ENCODE results near the gene COQ5.
A peak's percentile ranks its signal among the peaks of the same experiment; 100 is the strongest.

Gene COQ5

DNA sequence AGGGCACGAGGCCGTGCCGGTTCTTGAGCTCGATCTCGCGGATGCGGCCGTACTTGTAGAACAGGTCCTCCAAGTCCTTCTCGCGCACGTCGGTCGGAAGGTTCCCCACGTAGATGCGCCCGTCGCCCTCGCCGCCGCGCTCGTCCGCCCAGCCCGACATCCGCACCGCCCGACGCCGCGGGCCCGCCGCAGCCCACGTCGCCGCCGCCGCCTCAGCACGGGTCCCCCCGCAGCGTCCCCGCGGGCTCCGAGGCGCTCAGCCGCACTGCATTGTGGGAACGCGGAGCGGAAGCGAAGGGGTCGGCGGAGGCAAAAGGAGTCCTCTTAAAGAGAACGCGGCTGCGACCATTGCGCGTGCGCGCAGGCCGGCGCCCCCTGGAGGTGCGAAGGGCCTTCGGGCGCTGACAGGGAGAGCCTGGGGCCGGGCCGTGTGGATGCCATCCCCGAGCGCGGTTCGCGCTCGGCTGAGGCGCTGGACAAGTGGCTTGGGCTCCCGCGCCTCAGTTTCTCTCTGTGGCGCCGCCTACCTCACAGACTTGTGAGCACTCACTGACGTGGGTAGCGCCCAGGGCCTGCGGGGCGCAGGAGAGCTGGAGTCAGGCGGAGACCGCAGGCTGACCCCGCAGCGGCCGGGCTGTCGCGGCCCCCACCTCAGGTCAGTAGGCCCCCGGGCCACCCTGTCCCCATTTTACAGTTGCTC is 59.4 kb downstream of the COQ5 start, which contains the start of gene SRSF9:
TSS of gene SRSF9 (minus strand) at position 299 of the 700 bp plus-strand sequence. CDS start at position 160, 139 bp downstream.
- Histone ChIP-seq H3K27me3 (ENCODE audit: insufficient read depth, poor library complexity, severe bottlenecking) (no peaks in the 10 kb centered on the region), H3K36me3 (ENCODE audit: low read depth) (peaks cover 31% of the 10 kb centered on the region), H3K27ac (ENCODE audit: poor library complexity, severe bottlenecking) (peak within 1 kb of the TSS; percentile 88), H3K4me3 (ENCODE audit: severe bottlenecking) (peak within 1 kb of the TSS; percentile 99), H3K4me1 (ENCODE audit: insufficient read depth, poor library complexity, severe bottlenecking) (peaks cover 17% of the 10 kb centered on the region), H3K9me3 (ENCODE audit: severe bottlenecking) (no peaks in the 10 kb centered on the region)
- ATAC-seq (ENCODE audit: low read depth), result peak; percentile 77
- peak; percentile 94 for TF ChIP-seq CTCF (IDR thresholded peaks at IDR 0.05; ENCODE audit: poor library complexity, severe bottlenecking)
- peak; percentile 90 for DNase-seq (ENCODE audit: low spot score)

DNA sequence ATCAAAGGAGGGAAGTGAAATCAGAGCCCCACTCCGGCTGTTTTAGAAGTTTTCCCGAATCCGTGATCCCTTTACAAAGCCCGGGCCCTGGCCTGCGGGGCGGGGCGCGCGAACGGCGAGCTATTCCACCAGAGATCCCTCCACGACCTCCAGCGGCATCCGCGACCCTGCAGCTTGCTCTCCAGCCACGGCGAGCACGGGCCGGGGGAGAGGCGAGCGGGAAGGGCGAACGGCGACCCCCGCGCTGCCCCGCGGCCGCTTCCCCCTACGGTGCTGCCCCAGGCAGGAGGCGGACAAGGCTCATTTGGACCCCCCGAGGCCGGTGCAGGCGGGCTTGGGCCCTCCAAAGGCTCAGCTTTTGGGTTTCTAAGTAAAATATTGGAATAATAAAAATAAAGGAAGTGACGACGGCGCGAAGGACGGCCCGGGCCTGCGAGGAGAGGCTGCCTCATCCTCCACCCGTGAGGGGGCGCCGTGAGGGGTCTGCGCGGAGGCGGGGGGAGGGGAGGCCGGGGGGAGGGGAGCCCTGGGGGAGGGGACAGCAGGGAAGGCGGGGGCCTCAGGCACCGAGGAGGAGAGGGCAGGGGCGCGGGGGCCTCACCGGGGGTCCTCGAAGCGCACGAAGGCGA is 60.0 kb downstream of the COQ5 start:
- ATAC-seq (ENCODE audit: low read depth), result peak; percentile 4; the same call in 2 of the 3 replicates
- no peak for DNase-seq (ENCODE audit: low spot score)

GRCh38 chr12:120468325-120468820 is 60.6 kb downstream of the COQ5 start:
- Histone ChIP-seq H3K36me3 (ENCODE audit: low read depth) (peaks cover 43% of the 10 kb centered on the region), H3K4me1 (ENCODE audit: insufficient read depth, poor library complexity, severe bottlenecking) (peaks cover 8% of the 10 kb centered on the region), H3K27ac (ENCODE audit: poor library complexity, severe bottlenecking) (peak overlapping the region; percentile 88), H3K4me3 (ENCODE audit: severe bottlenecking) (peak overlapping the region; percentile 99), H3K27me3 (ENCODE audit: insufficient read depth, poor library complexity, severe bottlenecking) (no peaks in the 10 kb centered on the region), H3K9me3 (ENCODE audit: severe bottlenecking) (no peaks in the 10 kb centered on the region)
- DNase-seq (ENCODE audit: low spot score) (no peak), ATAC-seq (ENCODE audit: low read depth) (peak; percentile 43)
- no peak for TF ChIP-seq CTCF (IDR thresholded peaks at IDR 0.05; ENCODE audit: poor library complexity, severe bottlenecking)

More for the DNA sequence above, 60.0 kb downstream of the COQ5 start:
- H3K4me3 ChIP-seq (ENCODE audit: severe bottlenecking), result peak overlapping the region; percentile 99
- no peak for TF ChIP-seq CTCF (IDR thresholded peaks at IDR 0.05; ENCODE audit: poor library complexity, severe bottlenecking)
- H3K9me3 ChIP-seq (ENCODE audit: severe bottlenecking), result no peaks in the 10 kb centered on the region
- H3K36me3 ChIP-seq (ENCODE audit: low read depth), result peaks cover 38% of the 10 kb centered on the region
- H3K27me3 ChIP-seq (ENCODE audit: insufficient read depth, poor library complexity, severe bottlenecking), result no peaks in the 10 kb centered on the region
- peaks cover 12% of the 10 kb centered on the region for H3K4me1 ChIP-seq (ENCODE audit: insufficient read depth, poor library complexity, severe bottlenecking)
- peak overlapping the region; percentile 88 for H3K27ac ChIP-seq (ENCODE audit: poor library complexity, severe bottlenecking)

DNA sequence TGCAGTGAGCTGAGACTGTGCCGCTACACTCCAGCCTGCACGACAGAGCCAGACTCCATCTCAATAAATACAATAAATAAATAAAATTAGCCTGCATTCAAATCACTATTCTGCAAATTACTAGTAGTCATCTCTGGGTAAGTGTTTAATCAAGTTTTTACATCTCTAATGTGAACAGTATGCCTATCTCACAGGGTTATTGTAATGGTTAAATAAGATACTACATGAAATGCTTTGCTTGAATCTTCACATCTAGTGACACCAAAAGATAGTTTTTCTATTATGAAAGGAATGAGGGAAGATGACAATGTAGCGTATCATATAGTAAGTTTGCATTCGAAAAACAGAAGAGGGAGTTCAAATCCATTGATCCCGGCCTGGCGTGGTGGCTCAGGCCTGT is 61.5 kb downstream of the COQ5 start:
- no peaks in the 10 kb centered on the region for H3K9me3 ChIP-seq (ENCODE audit: severe bottlenecking)
- H3K4me3 ChIP-seq (ENCODE audit: severe bottlenecking), result no peak overlapping the region
- TF ChIP-seq CTCF (IDR thresholded peaks at IDR 0.05; ENCODE audit: poor library complexity, severe bottlenecking), result no peak
- H3K27ac ChIP-seq (ENCODE audit: poor library complexity, severe bottlenecking), result no peak overlapping the region
- peaks cover 8% of the 10 kb centered on the region for H3K4me1 ChIP-seq (ENCODE audit: insufficient read depth, poor library complexity, severe bottlenecking)
- ATAC-seq (ENCODE audit: low read depth) (no peak), DNase-seq (ENCODE audit: low spot score) (no peak)
- peaks cover 53% of the 10 kb centered on the region for H3K36me3 ChIP-seq (ENCODE audit: low read depth)
- H3K27me3 ChIP-seq (ENCODE audit: insufficient read depth, poor library complexity, severe bottlenecking), result no peaks in the 10 kb centered on the region

All from RWPE2 (cell line).